HG03025 (cell line): ENCODE measurements around the gene TPCN1.

Experiments used
- ATAC-seq: cut with Tn5 transposase; IDR thresholded peaks from one replicate; pipeline ENCODE4 v1.9.1; 2021; ENCODE audit warnings: mild to moderate bottlenecking, moderate library complexity; ENCODE audit not compliant: unreplicated experiment, low FRiP score

TPCN1 gene

DNA sequence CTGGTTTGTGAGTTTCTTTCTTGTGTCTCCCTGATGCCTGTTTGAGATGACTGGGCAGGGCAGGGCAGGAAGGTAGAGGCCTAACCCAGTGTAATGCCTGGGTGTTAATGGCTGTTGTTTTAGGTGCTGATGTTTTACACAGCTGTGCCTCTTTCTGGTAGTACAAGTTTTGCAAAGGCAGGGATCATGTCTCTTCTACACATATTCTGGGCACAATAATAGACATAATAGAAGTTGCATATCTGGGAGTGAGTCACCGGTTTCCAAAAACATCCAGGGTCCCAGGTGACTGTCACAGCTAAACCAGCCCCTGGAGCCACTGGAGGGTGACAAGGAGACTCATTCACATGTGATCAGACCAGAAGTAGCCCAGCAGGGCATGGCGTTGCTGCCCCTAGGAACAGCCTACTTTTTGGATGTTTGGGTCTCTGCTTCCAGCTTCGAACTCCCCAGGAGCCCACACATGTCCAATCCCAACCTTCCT lies 18.1 kb downstream of the TPCN1 start:
- ATAC-seq, result no peak

DNA sequence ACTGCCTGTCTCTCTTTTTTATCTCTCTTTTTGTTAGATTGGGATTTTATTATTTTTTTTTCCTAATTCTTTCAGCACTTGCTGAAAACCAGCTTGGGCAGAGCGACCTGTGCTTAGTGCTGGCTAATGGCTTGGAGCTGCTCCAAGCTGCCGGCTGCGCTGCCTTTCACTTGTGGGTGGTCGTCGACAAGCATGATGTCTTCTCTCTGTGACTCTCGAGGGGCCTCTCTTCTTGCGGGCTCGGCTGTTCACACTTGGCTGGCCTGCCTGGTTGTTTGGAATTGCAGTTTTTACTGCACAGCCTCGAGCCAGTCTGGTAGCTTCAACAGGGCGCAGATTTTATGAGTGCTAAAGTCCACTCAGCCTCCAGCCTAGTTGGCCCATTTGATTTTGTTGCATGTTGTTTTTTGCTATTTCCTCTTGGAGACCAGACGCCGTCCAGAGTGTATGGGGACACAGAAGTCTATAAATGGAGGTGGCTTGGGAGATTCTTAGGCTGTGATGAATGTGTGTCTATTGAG lies 18.6 kb downstream of the TPCN1 start:
- ATAC-seq, result no peak

DNA sequence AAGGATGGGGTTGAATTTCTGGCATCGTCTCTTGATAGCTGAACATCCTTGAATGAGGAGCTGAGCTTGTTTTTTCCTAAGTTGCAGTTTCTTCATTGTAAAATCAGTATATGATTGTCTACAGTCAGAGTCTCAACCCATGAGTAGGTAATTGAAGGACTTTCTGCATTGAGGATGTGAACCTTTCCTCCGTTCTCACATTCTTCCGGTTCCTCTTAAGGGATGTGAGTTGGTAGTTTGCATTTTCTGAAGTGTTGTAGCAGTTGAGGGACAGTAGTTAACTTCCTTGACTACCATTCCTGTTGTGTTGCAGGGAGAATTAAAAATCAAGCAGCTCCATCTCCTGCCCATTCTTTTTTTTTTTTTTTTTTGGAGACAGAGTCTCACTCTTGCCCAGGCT lies 19.1 kb downstream of the TPCN1 start:
- ATAC-seq, result no peak

DNA sequence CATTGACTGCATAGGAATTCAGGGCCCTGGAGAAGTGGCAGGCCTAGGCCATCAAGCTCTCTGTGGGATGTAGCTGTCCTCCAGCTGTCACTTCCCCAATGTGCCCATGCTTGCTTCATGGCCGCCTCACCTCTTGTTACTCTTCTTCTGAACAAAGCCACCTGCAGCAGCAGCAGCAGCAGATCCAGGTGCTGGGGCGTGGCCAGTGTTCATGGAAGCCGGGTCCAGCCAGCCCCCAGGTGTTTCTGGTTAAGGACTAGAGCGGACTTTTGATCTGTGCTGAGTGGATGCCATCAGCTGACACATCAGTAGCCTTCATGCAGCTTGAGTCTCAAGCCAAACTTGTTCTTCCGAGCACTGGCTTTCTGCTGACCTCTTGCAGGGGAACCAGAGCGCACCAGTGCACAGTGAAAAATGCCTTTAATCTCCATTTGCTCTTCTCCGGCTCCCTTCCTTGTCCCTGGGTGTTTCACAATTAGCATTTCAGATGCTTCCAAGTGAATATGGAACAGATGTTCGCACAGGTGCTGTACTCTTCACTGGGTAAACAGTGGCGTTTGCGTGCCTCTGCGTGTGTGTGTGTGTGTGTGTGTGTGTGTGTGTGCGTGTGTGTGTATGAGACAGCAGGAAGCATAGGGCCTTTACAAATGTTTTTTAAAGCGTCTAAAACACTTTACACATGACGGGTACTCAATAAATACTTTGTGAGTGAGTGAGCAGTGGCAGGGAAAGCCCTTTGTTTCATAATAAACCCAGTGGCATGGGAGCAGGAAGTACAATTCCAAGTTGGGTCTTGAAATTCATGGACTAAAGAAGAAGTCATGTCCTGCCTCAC lies 20.1 kb downstream of the TPCN1 start:
- no peak for ATAC-seq

DNA sequence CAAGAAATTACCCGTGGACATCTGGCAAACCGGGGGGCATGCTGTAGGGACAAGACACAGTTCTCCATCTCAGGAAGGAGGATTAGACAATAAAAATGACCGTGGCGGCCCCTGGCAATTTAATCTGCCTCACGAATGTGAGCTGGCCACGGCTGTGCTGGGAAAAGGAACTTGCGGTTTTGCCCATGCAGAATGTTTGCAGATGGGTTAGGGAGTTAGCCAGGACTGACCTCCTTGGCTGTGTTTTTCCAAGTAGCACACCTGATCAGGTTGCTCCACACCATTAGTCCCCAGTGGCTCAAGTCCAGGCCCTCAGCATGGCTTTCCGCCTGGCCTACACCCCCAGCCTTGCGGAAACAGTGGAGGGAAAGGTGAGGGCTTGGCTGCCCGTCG lies 20.8 kb downstream of the TPCN1 start:
- no peak for ATAC-seq

DNA sequence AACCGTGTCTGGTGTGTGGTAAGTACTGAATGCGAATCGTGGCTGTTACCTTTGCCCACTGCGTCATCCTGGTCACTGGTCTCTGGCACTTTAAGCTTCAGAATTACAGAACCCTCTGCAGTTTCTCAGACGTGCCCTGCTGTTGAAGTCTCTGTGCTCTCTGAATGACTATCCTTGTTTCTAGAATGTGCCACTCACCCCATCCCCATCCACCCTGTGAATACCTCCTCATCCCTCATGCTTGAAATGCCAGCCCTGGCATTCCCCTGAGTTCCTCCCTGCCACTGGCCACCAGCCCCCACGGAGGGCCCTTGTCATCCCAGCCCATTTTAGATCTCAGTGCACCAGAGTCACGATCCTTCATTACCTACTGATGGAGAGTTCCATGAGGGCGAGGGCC lies 21.3 kb downstream of the TPCN1 start:
- no peak for ATAC-seq

DNA sequence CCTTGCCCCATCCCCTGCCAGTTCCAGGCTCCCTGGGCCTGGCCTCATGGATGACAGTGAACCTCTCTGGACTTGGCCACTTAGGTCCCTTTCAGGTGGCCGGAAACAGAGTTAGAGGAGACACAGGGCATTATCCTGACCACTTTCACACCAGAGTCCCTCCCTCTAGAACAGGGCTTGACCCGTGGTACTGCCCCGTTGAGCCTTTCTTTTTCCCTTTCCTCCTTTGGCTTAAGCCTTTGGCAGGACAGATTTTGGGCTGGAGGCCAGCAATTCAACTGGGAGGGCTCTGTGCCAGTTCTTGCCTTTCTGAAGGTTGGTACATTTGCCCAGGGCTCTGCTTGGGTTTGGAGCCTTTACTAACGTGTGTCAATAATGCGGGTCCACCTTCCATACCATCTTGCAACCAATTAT lies 22.8 kb downstream of the TPCN1 start:
- no peak for ATAC-seq

DNA sequence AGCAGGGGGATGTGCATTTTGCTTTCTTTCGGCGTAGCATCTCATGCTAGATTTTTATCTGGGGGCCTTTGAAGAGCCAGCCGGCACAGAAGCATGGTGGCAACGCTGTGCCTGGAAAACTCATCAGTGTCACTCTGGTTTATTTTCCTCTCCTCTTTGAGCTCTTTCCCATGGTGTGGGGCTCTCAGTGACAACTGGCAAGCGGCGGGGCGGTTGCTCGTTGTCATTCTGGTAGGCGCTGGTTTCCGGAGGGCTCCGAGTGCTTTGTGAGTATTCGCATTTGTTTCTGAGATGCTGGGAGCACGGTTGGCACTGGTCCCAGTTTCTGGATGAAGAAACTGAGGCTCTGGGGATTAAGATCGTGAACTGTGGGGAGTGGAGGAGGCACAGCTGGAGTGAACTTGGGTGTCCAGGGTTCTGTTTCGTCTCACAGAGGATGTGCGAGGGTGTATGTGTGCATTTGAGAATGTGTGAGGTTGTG lies 23.3 kb downstream of the TPCN1 start:
- no peak for ATAC-seq

DNA sequence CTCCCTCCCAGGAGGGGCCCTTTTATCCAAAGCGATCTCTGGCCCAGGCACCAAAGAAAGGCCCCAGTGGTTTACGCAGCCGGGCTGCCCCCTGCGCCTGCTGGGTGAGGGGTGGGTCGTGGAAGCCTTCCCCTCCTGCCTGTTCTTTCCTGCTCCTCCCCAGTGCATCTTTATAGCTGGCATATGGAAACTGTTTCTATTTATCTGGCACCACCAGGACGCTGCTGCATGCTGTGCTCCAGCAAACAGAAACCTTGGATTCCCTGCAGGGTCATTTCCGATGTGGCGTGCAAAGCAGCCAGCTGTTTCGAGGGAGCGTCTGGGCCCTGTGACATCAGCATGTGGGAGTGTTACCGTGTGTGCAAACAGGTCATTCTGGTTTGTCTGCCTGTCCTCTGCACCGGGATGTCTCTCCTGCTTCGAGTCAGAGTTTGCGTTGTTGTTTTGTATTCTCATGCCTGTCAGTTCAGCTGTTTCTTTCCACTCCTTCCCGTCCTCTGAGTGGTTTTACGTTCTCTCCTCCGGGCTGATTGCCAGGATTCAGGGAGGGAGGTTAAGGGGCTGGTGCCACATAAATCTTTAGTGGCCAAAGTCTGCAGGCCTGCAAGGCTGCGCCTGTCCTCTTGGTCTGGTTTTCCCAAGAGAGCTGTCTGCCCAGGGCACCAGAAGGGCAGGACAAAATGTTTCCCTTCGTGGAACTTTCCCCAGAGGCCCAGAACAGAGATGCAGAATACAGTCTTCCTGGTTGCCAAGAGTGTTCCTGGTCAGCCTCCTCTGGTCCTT lies 24.6 kb downstream of the TPCN1 start:
- no peak for ATAC-seq

DNA sequence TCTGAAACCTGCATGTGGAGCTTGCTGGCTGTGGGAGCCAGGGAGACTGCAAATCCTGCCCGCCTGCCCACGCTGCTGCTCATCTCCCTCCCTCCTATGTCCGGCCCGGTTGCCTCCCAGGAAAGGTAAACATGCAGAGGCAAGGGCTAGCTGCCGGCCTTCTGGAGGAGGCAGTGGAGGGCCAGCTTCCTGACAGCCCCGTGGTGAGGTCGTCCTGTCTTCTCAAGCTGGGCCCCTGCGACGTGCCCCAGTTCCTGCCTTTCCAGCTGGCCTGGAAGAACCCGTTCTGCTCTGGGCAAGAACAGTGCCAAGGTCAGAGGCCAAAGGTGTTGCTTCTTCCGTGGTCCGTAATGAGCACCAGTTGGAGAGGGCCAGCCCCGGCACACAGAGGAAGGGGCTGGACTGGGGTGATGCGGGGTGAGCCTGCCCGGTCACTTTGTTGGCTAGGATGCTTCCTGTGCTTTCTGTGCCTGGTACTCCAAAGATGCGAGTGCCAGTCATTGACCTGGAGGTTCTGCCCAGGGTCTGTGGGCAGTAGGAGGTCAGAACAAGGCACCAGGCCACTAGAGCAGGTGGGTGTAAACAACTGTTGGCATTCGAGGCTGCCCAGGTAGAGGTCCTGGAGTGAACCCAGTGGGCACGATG lies 25.3 kb downstream of the TPCN1 start:
- ATAC-seq, result no peak

DNA sequence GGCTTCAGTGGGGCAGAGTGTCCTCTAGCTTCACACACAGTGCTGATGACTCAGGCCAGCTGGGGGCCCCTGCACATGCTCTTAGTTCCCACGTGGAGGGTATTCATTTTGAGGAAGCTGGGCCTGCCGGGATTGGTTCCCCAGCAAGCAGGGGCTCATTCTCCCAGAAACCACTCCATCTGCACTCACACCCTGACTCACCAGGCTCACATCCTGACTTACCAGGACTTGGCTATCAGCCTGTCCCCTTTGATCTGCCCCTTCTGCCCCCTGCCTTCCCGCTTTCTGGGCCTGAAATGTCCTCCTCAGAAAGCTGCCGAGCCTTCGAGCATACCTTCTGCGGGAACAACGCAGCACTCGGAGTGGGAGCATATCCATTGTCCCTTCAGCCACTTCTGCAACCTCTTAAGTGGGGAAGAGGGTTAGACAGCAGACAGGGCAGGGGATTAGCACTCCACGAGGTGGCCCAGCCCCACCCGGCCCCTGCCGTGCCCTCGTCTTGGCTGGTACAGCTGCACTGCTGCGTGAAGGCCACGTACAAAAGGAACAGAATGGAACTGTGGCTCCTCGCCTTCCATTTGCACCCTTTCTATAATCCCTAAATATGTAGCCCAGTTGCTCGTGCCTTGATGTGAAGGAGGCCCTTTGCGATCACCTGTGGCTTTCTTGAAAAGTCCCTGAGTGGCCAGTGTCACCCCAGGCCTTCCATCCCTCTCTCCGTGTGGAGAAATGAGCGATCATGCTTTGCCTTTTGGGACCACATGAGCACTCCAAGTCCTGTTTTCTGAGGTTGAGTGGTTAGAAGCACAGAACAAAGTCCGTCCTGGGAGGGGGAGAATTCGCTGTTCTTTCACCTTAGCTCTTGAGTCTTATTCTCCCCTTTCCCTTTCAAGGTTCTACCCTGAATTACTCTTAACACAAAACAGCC lies 26.1 kb downstream of the TPCN1 start:
- ATAC-seq, result no peak

DNA sequence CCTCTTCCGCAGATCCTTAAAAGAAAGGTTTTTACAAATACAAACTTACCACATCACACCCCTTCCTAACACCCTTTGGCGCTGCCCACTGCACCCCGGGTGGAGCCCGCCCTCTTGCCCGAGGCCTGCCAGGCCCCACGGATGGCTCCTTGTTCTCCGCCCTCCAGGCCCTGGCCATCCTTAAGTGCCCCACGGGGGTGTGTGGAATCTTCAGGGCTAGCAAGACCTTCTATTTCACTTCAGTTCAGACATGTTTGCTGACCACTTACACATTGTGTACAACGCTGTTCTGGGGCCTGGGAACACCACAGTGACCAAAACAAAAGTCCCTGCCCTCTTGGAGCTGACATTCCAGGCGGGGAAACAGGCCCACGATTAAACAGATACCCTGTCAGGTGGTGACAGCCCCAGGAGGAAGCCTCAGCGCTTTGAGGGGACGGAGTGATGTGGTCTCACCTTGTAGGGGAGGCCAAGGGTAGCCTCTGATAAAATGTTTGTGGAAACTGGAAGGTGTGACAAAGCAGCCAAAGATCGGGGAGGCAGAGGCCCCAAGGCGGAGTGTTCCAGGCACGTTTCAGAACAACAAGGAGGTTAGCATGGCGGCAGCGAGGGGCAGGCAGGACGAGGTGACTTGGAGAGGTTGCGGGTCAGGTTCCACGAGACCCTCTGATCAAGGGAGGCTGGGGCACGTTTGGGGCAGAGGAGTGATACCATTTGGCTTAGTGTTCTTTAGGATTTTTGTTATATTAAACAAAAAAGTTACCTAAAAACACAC lies 27.0 kb downstream of the TPCN1 start:
- no peak for ATAC-seq

DNA sequence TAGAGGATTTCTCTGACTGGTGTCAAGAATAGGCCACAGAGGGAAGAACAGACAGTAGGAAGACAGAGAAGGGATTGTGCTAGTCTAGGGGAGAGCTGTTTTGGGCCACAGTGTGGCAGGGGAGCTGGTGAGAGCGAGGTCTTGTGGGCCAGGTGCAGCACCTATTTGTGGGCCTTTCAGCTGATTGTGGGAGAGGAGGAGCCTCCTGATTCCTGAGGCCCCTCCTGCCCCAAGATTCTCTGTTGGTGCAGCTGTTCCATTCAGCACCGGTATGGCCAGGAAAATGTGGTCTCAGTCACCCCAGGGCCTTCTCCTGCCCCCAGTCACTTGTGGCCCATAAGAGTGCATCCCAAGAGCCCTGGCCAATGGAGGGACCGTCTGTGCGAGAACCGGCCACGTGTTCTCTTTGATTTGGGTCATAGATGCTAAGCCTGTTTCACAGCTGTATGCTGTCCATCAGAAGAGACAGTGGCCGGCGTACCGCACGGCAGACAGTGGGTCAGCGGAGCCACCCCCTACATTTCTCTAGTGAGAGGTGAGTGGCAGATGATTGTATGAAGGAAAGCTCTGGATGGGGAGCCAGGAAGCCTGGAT lies 27.7 kb downstream of the TPCN1 start:
- no peak for ATAC-seq

DNA sequence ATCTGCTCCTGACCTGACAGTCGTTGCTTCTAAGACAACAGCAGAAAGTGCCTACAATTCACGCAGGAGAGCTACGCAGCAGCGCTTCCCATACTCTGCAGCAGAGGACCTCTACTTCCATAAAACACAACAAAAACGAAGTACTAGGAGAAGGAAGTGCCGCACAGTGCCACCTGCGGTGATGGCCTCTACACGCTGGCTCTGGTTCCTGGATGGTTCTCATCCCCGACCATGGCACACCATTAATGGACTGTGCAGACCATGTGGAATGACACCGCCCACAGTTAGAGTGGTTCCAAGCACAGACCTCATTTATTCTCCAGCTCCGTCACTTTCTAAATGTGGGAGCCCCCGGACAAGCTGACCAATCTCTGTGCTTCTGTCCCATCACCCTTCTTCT lies 28.3 kb downstream of the TPCN1 start:
- ATAC-seq, result no peak

DNA sequence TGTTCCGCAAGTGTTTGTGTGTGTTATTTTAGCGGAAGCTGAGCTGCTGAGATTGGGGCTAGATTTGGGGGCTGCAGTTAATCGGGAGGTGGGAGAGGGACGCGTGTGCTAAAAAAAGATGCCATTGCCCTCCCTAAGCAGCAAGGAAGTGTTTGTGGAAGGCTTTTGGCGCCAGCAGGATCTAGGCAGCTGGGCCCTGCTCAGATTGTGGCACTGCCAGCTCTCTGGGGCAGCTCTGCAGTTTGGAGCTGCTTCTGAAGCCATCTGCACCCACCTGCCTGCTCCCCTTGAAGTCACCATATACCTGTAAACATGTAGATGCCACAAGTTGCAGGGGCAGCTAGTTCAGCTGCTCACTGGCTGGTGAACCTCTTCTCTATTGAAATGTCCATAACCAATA lies 28.8 kb downstream of the TPCN1 start:
- no peak for ATAC-seq

DNA sequence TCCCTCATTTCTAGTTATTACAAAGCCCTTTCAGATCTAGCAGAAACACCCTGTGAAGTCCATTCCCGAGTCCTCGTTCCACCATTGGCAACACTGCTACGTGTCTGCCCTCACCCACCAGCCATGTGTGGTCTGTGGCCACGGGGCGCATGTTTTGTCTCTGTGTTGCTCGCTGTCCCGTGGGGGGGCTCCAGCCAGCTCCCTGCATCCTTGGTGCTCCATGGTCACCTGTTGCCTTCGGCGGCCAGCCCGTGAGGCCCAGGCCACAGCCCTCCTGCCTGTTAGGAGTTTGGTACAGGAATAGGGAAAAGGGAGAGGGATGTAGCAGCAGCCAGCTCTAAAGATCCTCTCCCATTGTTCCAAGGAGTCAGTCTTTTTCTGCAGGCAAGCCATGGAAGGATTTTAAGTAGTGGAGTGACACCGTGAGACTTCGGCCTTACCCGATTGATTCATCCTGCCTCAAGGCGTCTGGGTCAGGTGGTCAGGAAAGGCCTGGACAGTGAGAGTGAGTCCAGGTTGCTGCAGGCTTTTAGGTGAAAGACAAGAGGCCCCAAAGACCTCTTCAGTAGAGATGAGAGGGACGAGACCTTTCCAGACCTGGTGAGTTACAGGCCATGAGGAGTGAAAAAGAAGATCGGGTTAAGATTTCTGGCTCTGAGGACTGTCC lies 30.3 kb downstream of the TPCN1 start:
- no peak for ATAC-seq

DNA sequence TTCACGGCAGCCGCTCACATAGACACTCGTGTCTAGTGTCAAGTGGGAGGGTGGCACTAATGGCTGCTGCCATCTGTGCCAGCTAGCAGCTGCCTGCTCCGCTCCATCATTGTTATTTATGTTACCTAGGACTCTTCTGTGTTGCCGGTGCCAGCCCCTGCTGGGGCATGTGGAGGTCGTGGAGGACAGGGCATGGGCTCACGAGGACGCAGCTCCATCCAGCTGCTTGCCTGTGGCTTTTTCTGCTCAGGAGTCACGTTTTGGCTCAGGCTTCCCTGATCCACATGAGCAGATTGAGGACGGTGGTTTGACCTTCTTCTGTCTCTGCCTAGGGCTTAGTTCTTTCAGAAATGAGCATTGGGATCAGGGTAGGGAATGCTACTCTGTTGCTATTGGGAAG lies 31.2 kb downstream of the TPCN1 start:
- no peak for ATAC-seq
